PC-3 (cell line): ENCODE results near the gene SLF2. TPM values are rescaled to one million over a fixed set of nuclear protein-coding genes. Genes with fewer than 3 reads are reported as not detected.
A peak's percentile ranks its signal among the peaks of the same experiment; 100 is the strongest.

Experiments used
- ATAC-seq: fragments of 200-7000 bp; cut with Tn5 transposase; 2 replicates; pipeline ENCODE4 v1.9.1; 2020; ENCODE audit warnings: mild to moderate bottlenecking, moderate library complexity
- BruUV-seq: library from RNA; stranded (reverse); fragments of 400-500 nt; replicated peaks from 2 replicates; lab custom pipeline; 2021; lab: Mats Ljungman, UMichigan
- CTCF ChIA-PET: fragments of 300-600 bp; sonication (Branson Sonifier 250); formaldehyde crosslinking; loops from one replicate; lab custom pipeline; 2022; ENCODE audit warnings: antibody characterized with exemption; lab: Charles Lee
- POLR2A ChIA-PET: fragments of 300-600 bp; sonication (Branson Sonifier 250); formaldehyde crosslinking; loops from one replicate; lab custom pipeline; 2022; ENCODE audit warnings: antibody characterized with exemption; ENCODE audit not compliant: unreplicated experiment; lab: Charles Lee
- DNase-seq: peaks from one replicate; pipeline ENCODE4 v3.0.0-alpha.2; 2015
- H2AFZ ChIP-seq: fragments of 300-600 bp; sonication (generic); 2 replicates; pipeline ENCODE4 v1.6.0; 2016; ENCODE audit warnings: antibody characterized with exemption, low read length
- H3F3A ChIP-seq: fragments of 300-600 bp; sonication (generic); one replicate; pipeline ENCODE4 v1.6.0; 2017; ENCODE audit warnings: antibody characterized with exemption, low read length, control low read depth, mild to moderate bottlenecking; ENCODE audit not compliant: unreplicated experiment
- H3K27ac ChIP-seq: fragments of 300-600 bp; sonication (generic); 2 replicates; pipeline ENCODE4 v1.5.1; 2016; ENCODE audit warnings: mild to moderate bottlenecking, low read length
- H3K27me3 ChIP-seq: fragments of 300-600 bp; sonication (generic); 2 replicates; pipeline ENCODE4 v1.6.1; 2016; ENCODE audit warnings: low read length, mixed read lengths
- H3K36me3 ChIP-seq: fragments of 300-600 bp; sonication (generic); 2 replicates; pipeline ENCODE4 v1.6.1; 2016; ENCODE audit warnings: low read depth, mixed run types, low read length, mixed read lengths
- H3K4me1 ChIP-seq: fragments of 300-600 bp; sonication (generic); 2 replicates; pipeline ENCODE4 v1.5.1; 2016; ENCODE audit warnings: low read length; ENCODE audit not compliant: insufficient read depth
- H3K4me2 ChIP-seq: fragments of 300-600 bp; sonication (generic); 2 replicates; pipeline ENCODE4 v1.6.0; 2016; ENCODE audit warnings: low read length
- H3K4me3 ChIP-seq: fragments of 300-600 bp; sonication (generic); 2 replicates; pipeline ENCODE4 v1.5.1; 2016; ENCODE audit warnings: mild to moderate bottlenecking, low read length, mixed read lengths
- H3K79me2 ChIP-seq: fragments of 300-600 bp; sonication (generic); 2 replicates; pipeline ENCODE4 v1.6.1; 2017; ENCODE audit warnings: low read length, mixed read lengths
- H3K9ac ChIP-seq: fragments of 300-600 bp; sonication (generic); 2 replicates; pipeline ENCODE4 v1.6.0; 2016; ENCODE audit warnings: mild to moderate bottlenecking, low read length
- H3K9me2 ChIP-seq: fragments of 300-600 bp; sonication (generic); replicated peaks from 2 replicates; pipeline ENCODE4 v1.6.1; 2016; ENCODE audit warnings: mixed run types, low read length, mixed read lengths
- H3K9me3 ChIP-seq: fragments of 300-600 bp; sonication (generic); 2 replicates; pipeline ENCODE4 v1.6.1; 2016; ENCODE audit warnings: low read length, mixed read lengths
- H4K20me1 ChIP-seq: fragments of 300-600 bp; sonication (generic); 2 replicates; pipeline ENCODE4 v1.6.1; 2016; ENCODE audit warnings: low read length, mixed read lengths
- EZH2 ChIP-seq: fragments of 300-600 bp; sonication (generic); IDR thresholded peaks from one replicate; pipeline ENCODE4 v1.6.1; 2017; ENCODE audit warnings: antibody characterized with exemption, mild to moderate bottlenecking, low read length; ENCODE audit not compliant: unreplicated experiment
- EZH2phosphoT487 ChIP-seq: fragments of 300-600 bp; sonication (generic); IDR thresholded peaks from 2 replicates; pipeline ENCODE4 v1.6.1; 2018; ENCODE audit warnings: mild to moderate bottlenecking, antibody characterized with exemption, low read length, borderline replicate concordance
- intact Hi-C: fragments of 100-400 bp; cut with micrococcal nuclease; formaldehyde crosslinking; loops from 2 replicates; pipeline ENCODE4 v1.9.0; 2023
- total RNA-seq: library from RNA; depleted of rRNA; stranded (reverse); fragments of >200 nt; gene quantifications from 2 replicates; pipeline ENCODE4 v1.2.3, GENCODE V29; 2014
- TF ChIP-seq, protein P1 (sequence below): fragments of 300-600 bp; sonication (generic); conservative IDR thresholded peaks from 2 replicates; pipeline ENCODE4 v1.5.1; 2017; ENCODE audit warnings: antibody characterized with exemption, low read depth, mild to moderate bottlenecking, low read length

SLF2 gene
- total RNA-seq, 1 experiment from 2014 or later = 19.5 TPM

DNA sequence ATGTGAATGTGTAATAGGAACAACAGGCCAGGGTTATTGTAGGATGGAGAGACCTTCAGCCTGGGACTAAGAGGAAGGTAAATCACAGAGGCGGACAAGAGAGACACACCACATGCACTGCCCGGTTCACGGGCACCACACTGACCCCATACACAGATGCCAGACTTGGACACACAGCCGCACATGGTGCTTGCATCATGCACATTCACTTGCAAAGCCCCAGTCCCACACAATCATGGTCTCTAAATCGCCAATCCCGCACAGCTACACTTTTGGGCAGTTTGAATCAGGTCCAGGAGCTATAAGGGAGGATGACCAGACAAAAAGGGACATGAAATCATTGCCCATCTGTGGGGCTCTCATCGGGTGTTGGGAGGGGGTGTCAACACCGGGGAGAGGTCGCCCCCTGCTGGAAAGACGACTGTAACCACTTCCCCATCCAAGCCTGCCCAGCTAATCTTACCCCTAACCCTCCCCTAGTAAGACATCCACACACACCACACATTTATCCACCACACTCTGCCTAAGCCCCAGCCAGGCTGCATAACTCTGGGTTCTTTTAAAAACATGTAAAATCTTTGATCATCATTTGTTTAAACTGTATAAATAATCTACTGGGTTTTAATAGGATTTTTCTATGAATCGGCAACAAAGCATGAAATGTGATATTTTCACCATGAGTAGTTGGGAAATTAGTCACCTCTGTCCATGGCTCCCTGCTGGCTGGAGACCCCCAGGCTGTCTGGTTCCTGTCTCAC is 40.5 kb upstream of the SLF2 start:
- Histone ChIP-seq H3K79me2 (no peaks in the 10 kb centered on the region), H3K4me3 (no peak overlapping the region), H3K9ac (no peak overlapping the region), H2AFZ (no peak overlapping the region), H3K9me2 (no peaks in the 10 kb centered on the region), H3K9me3 (no peaks in the 10 kb centered on the region), H4K20me1 (no peaks in the 10 kb centered on the region), H3K36me3 (no peaks in the 10 kb centered on the region), H3K27me3 (no peaks in the 10 kb centered on the region), H3K4me2 (no peak overlapping the region), H3F3A (no peaks in the 10 kb centered on the region), H3K4me1 (no peaks in the 10 kb centered on the region), H3K27ac (no peak overlapping the region)
- peak; percentile 38 for DNase-seq
- POLR2A ChIA-PET = no interaction called here
- peak; percentile 59 for ATAC-seq
- CTCF ChIA-PET = no interaction called here
- TF ChIP-seq EZH2 = no peak
- TF ChIP-seq, protein P1, sequence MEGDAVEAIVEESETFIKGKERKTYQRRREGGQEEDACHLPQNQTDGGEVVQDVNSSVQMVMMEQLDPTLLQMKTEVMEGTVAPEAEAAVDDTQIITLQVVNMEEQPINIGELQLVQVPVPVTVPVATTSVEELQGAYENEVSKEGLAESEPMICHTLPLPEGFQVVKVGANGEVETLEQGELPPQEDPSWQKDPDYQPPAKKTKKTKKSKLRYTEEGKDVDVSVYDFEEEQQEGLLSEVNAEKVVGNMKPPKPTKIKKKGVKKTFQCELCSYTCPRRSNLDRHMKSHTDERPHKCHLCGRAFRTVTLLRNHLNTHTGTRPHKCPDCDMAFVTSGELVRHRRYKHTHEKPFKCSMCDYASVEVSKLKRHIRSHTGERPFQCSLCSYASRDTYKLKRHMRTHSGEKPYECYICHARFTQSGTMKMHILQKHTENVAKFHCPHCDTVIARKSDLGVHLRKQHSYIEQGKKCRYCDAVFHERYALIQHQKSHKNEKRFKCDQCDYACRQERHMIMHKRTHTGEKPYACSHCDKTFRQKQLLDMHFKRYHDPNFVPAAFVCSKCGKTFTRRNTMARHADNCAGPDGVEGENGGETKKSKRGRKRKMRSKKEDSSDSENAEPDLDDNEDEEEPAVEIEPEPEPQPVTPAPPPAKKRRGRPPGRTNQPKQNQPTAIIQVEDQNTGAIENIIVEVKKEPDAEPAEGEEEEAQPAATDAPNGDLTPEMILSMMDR = peak; percentile 70
- BruUV-seq = no TSS peak
- intact Hi-C loops = loop anchor here (10.0 kb wide), 2 partner anchors 127 to 307 kb away; partner anchors contain the start of gene PAX2

DNA sequence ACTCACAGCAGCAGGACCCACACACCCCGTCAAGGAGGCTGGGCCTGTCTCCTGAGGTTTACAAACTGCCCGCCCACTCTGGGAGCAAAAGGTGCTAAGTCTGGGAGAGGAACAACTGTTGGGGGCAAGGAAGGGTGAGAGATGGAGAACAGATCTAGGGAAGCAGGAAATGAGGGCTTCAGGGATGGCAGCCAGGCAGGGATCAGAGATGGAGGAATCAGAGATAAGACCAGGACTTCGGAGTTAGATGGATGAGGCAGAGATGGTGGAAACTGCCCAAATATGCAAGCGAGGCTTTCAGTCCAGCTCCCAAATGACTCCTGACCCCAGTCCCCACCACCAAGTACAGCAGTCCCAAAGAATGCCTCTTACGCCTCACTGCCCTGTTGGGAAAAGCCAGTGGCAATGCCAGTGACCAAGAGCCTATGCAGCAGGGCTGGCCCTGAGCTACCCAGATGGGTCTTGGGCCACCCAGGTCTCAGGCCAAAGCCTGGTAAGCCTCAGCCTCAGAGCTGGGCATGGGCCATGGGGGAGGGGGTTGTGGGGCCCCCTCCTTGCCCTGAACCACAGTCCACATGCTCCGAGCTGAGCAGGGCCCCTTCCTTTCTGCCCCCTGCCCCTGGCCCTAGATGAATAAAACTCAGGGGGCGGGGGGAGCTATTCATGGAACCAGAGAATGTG is 39.5 kb upstream of the SLF2 start:
- POLR2A ChIA-PET = no interaction called here
- TF ChIP-seq EZH2 (no peak), EZH2phosphoT487 (no peak)
- TF ChIP-seq, protein P1 = no peak
- no peak overlapping the region for H2AFZ ChIP-seq

More for the DNA sequence above, 39.5 kb upstream of the SLF2 start:
- DNase-seq (no peak), ATAC-seq (no peak)
- Histone ChIP-seq H3F3A (no peaks in the 10 kb centered on the region), H3K27me3 (no peaks in the 10 kb centered on the region), H4K20me1 (no peaks in the 10 kb centered on the region), H3K4me1 (no peaks in the 10 kb centered on the region), H3K9me2 (no peaks in the 10 kb centered on the region), H3K9ac (no peak overlapping the region), H3K4me2 (no peak overlapping the region), H3K4me3 (no peak overlapping the region), H3K36me3 (no peaks in the 10 kb centered on the region), H3K9me3 (no peaks in the 10 kb centered on the region), H3K79me2 (no peaks in the 10 kb centered on the region), H3K27ac (no peak overlapping the region)
- intact Hi-C loops = loop anchor here (10.0 kb wide), 2 partner anchors 128 to 308 kb away; partner anchors contain the start of gene PAX2
- BruUV-seq = no TSS peak
- CTCF ChIA-PET = no interaction called here
